Ramos (cell line): ENCODE measurements around the gene CIAO3.

Experiments
- in situ Hi-C: fragments of 300-500 bp; cut with MboI; formaldehyde crosslinking; loops from one replicate; pipeline ENCODE4 v1.14.3; 2022; ENCODE audit warnings: low sequenced_read_pairs; ENCODE audit not compliant: unreplicated experiment

CIAO3 gene

DNA sequence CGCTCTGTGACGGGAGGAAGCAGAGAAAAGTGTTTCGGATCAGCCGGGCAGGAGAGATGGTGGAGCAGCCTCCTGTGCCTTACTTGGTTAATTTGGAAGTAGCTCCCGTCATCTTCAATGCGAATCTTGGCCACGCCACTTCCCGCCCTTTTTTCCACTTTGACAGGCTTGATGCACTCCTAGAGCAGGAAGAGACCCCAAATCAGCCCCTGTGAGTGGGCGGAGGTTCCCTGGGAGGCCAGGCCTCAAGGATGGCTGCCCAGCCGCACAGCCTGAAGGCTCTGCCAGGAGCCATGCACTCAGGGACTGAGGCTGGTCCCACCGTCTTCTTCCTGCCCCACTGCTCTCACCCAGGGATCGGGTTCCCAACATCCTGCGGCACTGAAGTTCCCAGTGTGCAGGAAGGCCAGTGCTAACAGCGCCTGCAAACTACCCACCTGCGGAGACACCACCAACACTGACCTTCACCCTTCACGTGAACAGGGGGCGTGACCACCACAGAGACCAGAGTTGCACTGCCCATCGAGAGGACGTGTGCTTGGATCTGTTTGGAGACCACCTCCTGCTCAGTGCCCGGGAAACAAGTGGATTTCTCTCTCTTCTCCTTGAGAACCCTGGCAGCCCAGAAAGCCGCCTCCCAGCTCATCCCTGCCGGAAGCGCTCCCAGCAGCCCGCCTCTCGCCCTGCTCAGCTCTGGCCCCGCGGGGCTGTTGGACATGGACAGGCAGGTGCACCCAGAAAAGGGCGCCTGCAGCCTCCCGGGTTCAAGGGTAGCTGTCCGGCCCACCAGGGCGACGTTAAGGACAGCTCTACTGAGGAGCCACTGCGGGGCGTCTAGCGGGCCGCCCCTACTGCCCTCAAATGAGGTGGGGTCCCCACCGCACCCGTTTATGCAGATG lies 988 bp downstream of the CIAO3 start:
- in situ Hi-C loops = no loop called here

- in situ Hi-C loops = no loop called here
Observed at GRCh38 chr16:736936-737481, 3.8 kb downstream of the CIAO3 start.

- in situ Hi-C loops = no loop called here
Observed at GRCh38 chr16:735982-736453, 4.8 kb downstream of the CIAO3 start.

- in situ Hi-C loops = no loop called here
Observed at GRCh38 chr16:734981-735881, 5.6 kb downstream of the CIAO3 start.

- in situ Hi-C loops = no loop called here
Observed at GRCh38 chr16:734208-734980, 6.4 kb downstream of the CIAO3 start.

GRCh38 chr16:733382-734207 lies 7.2 kb downstream of the CIAO3 start:
- in situ Hi-C loops = no loop called here

GRCh38 chr16:732936-733335 lies 7.9 kb downstream of the CIAO3 start:
- in situ Hi-C loops = no loop called here

DNA sequence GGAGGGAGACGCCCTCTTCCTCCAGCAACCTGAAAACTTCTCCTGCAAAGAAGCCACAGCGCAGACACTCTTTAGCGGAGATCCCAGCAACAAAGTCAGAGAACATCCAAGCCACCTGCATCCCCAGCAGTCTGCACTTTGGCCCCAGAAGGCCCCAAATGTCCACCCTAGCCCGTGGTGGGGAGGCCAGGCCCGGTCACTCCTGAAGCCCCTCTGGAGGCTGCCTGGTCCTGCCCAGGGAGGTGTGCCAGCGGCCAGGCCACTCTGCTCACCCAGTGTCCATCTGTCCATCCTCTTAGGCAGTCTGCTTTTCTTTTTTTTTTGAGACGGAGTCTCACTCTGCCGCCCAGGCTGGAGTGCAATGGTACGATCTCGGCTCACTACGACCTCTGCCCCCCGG lies 8.5 kb downstream of the CIAO3 start:
- in situ Hi-C loops = no loop called here

GRCh38 chr16:730666-731509 lies 9.9 kb downstream of the CIAO3 start:
- in situ Hi-C loops = no loop called here

DNA sequence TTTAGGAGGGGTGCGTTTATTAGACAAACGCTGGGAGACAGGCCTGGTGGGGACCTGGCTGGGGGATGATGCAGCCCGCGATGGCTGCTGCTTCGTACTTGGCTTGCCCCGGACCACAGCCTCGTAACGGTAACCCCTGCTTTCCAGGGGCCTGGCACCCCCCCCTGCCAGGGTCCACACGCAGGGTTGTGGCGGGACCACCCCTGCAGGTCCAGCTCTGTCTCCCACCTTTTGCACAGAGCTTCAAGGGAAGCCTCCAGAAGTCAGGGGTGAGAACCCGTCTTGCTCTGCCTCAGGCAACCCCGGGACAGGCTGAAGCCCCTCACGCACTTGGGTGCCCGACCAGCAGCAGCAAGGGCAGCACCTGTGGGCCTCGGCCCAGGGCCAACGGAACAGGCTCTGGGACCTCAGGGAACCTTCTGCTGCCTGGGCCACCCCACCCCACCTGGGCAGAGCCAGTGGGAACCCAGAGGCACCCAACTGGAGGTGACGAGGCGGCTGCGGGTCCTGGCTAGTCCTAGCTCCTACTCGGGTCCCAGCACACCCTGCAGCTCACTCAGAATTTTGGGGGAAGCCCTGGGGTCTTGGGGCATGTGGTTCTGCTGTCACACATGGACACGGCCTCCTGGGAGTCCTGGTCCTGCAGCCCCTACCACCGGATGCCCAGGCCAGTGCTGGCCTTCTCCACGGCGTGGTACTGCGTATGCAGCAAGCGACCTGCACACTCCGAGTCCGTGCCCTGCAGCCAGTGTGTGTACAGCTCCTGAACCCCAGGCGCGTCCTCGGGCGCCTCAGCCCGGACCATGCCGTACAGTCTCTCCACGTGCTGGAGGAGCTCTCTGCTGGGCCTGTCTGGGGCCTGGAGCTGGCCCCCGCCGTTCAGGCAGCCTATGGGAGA lies 10.8 kb downstream of the CIAO3 start:
- in situ Hi-C loops = no loop called here

- in situ Hi-C loops = no loop called here
Observed at GRCh38 chr16:728890-729744, 11.7 kb downstream of the CIAO3 start.

GRCh38 chr16:728131-728889 lies 12.5 kb downstream of the CIAO3 start:
- in situ Hi-C loops = no loop called here

DNA sequence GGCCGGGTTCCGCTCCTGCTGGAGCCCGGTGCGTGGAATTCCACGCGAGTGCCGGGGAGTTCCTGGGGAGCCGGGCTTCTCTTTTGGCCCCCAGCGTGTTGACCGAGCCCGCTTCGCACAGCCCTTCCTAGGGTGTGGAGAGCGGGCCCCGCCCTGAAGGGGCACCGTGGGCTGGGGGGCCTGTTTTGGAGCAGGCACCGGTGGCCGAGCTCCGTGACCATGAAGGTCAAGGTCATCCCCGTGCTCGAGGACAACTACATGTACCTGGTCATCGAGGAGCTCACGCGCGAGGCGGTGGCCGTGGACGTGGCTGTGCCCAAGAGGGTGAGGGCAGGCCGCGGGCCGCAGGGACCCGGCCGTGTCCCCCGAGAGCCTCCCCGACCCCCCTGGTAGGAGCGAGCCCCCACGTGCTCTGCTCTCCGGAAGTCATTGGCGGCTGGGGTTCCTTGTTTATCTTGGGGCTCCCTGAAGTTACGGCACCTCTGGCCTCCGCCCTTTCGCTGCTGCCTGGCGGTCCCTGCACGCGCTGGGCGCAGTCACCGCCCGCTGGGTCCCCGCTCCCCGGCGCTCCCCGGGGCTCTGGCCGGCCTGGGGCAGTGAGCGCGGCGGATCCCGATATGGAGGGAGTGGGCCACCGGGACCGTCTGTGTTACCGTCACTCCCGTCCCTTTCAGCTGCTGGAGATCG lies 13.4 kb downstream of the CIAO3 start:
- in situ Hi-C loops = no loop called here

GRCh38 chr16:726438-727290 lies 14.1 kb downstream of the CIAO3 start, which contains the start of the genes CCDC78 and HAGHL:
Gene CCDC78, minus strand, starts transcription at chr16:726443. Its CDS starts 76 bp downstream, at chr16:726367.
Gene HAGHL, plus strand, starts transcription at chr16:727106. Its CDS starts 404 bp downstream, at chr16:727510.
- in situ Hi-C loops = no loop called here
